K562 (cell line): ENCODE data around the gene SERPIND1. TPM values are rescaled to one million over a fixed set of nuclear protein-coding genes. Genes with fewer than 3 reads are reported as not detected.

Experiments
- CBX5 ChIP-seq: IDR thresholded peaks from 2 replicates; pipeline ENCODE4 v1.6.1; 2014; ENCODE audit warnings: low read depth, borderline replicate concordance
- CEBPB ChIP-seq: fragments of 450-650 bp; IDR thresholded peaks from 2 replicates; pipeline ENCODE4 v1.6.1; 2016; ENCODE audit warnings: missing genetic modification characterization, missing compliant biosample characterization
- CEBPZ ChIP-seq: fragments of 150-350 bp; IDR thresholded peaks from 2 replicates; pipeline ENCODE4 v1.6.1; 2014; ENCODE audit warnings: low read depth, mild to moderate bottlenecking, low read length, borderline replicate concordance
- GABPA ChIP-seq: fragments of 200-800 bp; sonication (Bioruptor generic); conservative IDR thresholded peaks from 2 replicates; pipeline ENCODE4 v1.6.1; 2016; ENCODE audit warnings: low read depth, missing genetic modification characterization, missing compliant biosample characterization
- HNRNPLL ChIP-seq: fragments of 200-400 bp; formaldehyde crosslinking; IDR thresholded peaks from 2 replicates; pipeline ENCODE4 v1.6.1; 2017; ENCODE audit warnings: low read length, low read depth, mild to moderate bottlenecking; ENCODE audit not compliant: poor library complexity, severe bottlenecking
- KLF16 ChIP-seq: IDR thresholded peaks from 2 replicates; pipeline ENCODE4 v1.6.1; 2016; ENCODE audit warnings: antibody characterized with exemption
- MBD2 ChIP-seq: sonication (generic); IDR thresholded peaks from 2 replicates; pipeline ENCODE4 v1.6.1; 2016; ENCODE audit warnings: low read depth, borderline replicate concordance
- NFATC3 ChIP-seq: fragments of 450-650 bp; IDR thresholded peaks from 2 replicates; pipeline ENCODE4 v1.6.1; 2017; ENCODE audit warnings: mild to moderate bottlenecking
- NFE2L1 ChIP-seq: fragments of 450-650 bp; IDR thresholded peaks from 2 replicates; pipeline ENCODE4 v1.6.1; 2016; ENCODE audit warnings: missing genetic modification characterization, low read depth, mild to moderate bottlenecking, missing compliant biosample characterization, moderate library complexity, borderline replicate concordance
- TBL1XR1 ChIP-seq, 2 experiments: IDR thresholded peaks; 2 replicates each; pipeline ENCODE4 v1.6.1; 2012; ENCODE audit warnings: improper control_type of control experiment in 2 of 2, low read length in 2 of 2, mild to moderate bottlenecking in 1 of 2
- USF1 ChIP-seq: sonication (generic); formaldehyde crosslinking; IDR thresholded peaks from 2 replicates; pipeline ENCODE4 v1.9.0; 2022; ENCODE audit warnings: mild to moderate bottlenecking, missing genetic modification reagents
- YBX1 ChIP-seq: fragments of 450-650 bp; IDR thresholded peaks from 2 replicates; pipeline ENCODE4 v1.7.1; 2016; ENCODE audit warnings: mild to moderate bottlenecking
- ZBED1 ChIP-seq: IDR thresholded peaks from 2 replicates; pipeline ENCODE4 v1.6.1; 2014
- ZBTB11 ChIP-seq, 3 experiments: fragments of 200-800 bp in 1 of 3; fragments of 250-450 bp in 1 of 3; fragments of 450-650 bp in 1 of 3; sonication (Bioruptor Pico) in 1 of 3; sonication (Bioruptor generic) in 1 of 3; formaldehyde crosslinking in 1 of 3; IDR thresholded peaks; 2 replicates each; pipeline versions ENCODE4 v1.6.1 to v1.8.0; 2016 to 2022; ENCODE audit warnings: mild to moderate bottlenecking in 2 of 3, missing genetic modification characterization in 2 of 3, missing compliant biosample characterization in 1 of 3, moderate library complexity in 1 of 3
- polyA plus RNA-seq, 8 experiments: library from polyadenylated mRNA; depleted of rRNA in 4 of 8; stranded (reverse) in 5 of 8; unstranded in 3 of 8; fragments of >200 nt; fragmentation: Nextera tagmentation in 2 of 8; fragmentation: Illumina TruSeq in 1 of 8; extraction: Ambion mirVana in 2 of 8; extraction: Trizol in 1 of 8; gene quantifications; 2 replicates each; pipeline versions ENCODE4 v1.2.1 to v1.2.3, GENCODE V29; 2011 to 2014; ENCODE audit warnings: inconsistent platforms in 1 of 8, missing spikeins in 1 of 8
- total RNA-seq, 7 experiments: library from RNA; depleted of rRNA in 6 of 7; stranded (reverse); fragments of >200 nt in 6 of 7; fragmentation: Illumina TruSeq in 2 of 7; extraction: Trizol in 2 of 7; gene quantifications; 2 replicates each; pipeline versions ENCODE4 v1.2.1 to v1.2.3, GENCODE V29; 2011 to 2021; ENCODE audit warnings: low replicate concordance in 1 of 7
- TF ChIP-seq, protein P1 (sequence below): fragments of 450-650 bp; IDR thresholded peaks from 2 replicates; pipeline ENCODE4 v1.6.1; 2018; ENCODE audit not compliant: partially characterized antibody

The SERPIND1 gene
- total and polyA plus RNA-seq, 9 of the 15 experiments (the other 6 are each of a cell fraction or from before 2014, with no cell fraction given): 0.04 to 0.11 (median 0.09) TPM; not detected in 6

- no peak for TF ChIP-seq CEBPZ
- no peak for TF ChIP-seq TBL1XR1 (IDR thresholded peaks at IDR 0.05; ENCODE audit: low read length in 2 of 2)
- TF ChIP-seq NFE2L1: no peak
- TF ChIP-seq, protein P1, sequence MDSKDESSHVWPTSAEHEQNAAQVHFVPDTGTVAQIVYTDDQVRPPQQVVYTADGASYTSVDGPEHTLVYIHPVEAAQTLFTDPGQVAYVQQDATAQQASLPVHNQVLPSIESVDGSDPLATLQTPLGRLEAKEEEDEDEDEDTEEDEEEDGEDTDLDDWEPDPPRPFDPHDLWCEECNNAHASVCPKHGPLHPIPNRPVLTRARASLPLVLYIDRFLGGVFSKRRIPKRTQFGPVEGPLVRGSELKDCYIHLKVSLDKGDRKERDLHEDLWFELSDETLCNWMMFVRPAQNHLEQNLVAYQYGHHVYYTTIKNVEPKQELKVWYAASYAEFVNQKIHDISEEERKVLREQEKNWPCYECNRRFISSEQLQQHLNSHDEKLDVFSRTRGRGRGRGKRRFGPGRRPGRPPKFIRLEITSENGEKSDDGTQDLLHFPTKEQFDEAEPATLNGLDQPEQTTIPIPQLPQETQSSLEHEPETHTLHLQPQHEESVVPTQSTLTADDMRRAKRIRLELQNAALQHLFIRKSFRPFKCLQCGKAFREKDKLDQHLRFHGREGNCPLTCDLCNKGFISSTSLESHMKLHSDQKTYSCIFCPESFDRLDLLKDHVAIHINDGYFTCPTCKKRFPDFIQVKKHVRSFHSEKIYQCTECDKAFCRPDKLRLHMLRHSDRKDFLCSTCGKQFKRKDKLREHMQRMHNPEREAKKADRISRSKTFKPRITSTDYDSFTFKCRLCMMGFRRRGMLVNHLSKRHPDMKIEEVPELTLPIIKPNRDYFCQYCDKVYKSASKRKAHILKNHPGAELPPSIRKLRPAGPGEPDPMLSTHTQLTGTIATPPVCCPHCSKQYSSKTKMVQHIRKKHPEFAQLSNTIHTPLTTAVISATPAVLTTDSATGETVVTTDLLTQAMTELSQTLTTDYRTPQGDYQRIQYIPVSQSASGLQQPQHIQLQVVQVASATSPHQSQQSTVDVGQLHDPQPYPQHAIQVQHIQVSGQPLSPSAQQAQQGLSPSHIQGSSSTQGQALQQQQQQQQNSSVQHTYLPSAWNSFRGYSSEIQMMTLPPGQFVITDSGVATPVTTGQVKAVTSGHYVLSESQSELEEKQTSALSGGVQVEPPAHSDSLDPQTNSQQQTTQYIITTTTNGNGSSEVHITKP: peak; percentile 23
- TF ChIP-seq HNRNPLL: no peak
- 0 out of 6 replicates have a peak, but pooled peaks of 1 of the 3 experiments have one; percentile 41 for TF ChIP-seq ZBTB11 (CRISPR knock-in tag; IDR thresholded peaks at IDR 0.05)
- TF ChIP-seq NFATC3: no peak
- TF ChIP-seq CBX5: no peak
- no peak for TF ChIP-seq YBX1
- 0 out of 2 replicates have a peak, but pooled peaks have one; percentile 34 for TF ChIP-seq ZBED1
- peak; percentile 19; the same call in 1 of the 2 replicates for TF ChIP-seq USF1 (CRISPR knock-in tag)
- TF ChIP-seq GABPA (tag): no peak
- no peak for TF ChIP-seq CEBPB (tag)
- TF ChIP-seq KLF16: no peak
- TF ChIP-seq MBD2: no peak
Measured at GRCh38 chr22:20758688-20759087, 15.2 kb upstream of the SERPIND1 start (continued).
